Activated CD4-positive, alpha-beta T cell treated with anti-CD3 and anti-CD28 coated beads for 36 hours (primary cell): ENCODE data around the gene BCAS1. TPM values are rescaled to one million over a fixed set of nuclear protein-coding genes. Genes with fewer than 3 reads are reported as not detected.

Source experiments
- ATAC-seq: fragments of 200-7000 bp; cut with Tn5 transposase; one replicate; pipeline ENCODE4 v1.10.0; 2021; ENCODE audit warnings: mild to moderate bottlenecking, moderate library complexity
- CTCF ChIA-PET: fragments of 350-600 bp; sonication (Branson Sonifier 250); formaldehyde crosslinking; loops from one replicate; lab custom pipeline; 2021; ENCODE audit warnings: antibody characterized with exemption; lab: Charles Lee
- POLR2A ChIA-PET: fragments of 350-600 bp; sonication (Branson Sonifier 250); formaldehyde crosslinking; loops from one replicate; lab custom pipeline; 2021; ENCODE audit warnings: antibody characterized with exemption, inconsistent platforms; lab: Charles Lee
- DNase-seq: peaks from one replicate; pipeline ENCODE4 v3.0.0-alpha.2; 2020
- H3K27ac Mint-ChIP-seq: one replicate; pipeline ENCODE4 v1.8.0; 2021; ENCODE audit warnings: mixed read lengths
- H3K27me3 Mint-ChIP-seq: one replicate; pipeline ENCODE4 v1.8.0; 2021; ENCODE audit warnings: mixed read lengths
- H3K36me3 Mint-ChIP-seq: one replicate; pipeline ENCODE4 v1.8.0; 2021; ENCODE audit warnings: low read depth, mixed read lengths
- H3K4me1 Mint-ChIP-seq: one replicate; pipeline ENCODE4 v1.8.0; 2021; ENCODE audit warnings: mixed read lengths
- H3K4me3 Mint-ChIP-seq: one replicate; pipeline ENCODE4 v1.8.0; 2021; ENCODE audit warnings: mild to moderate bottlenecking, moderate library complexity, mixed read lengths
- H3K9me3 Mint-ChIP-seq: one replicate; pipeline ENCODE4 v1.8.0; 2021; ENCODE audit warnings: low read depth, mixed read lengths
- intact Hi-C, 2 experiments: fragments of 100-400 bp; cut with DNase I in 1 of 2; cut with micrococcal nuclease in 1 of 2; formaldehyde crosslinking; loops; one replicate each; pipeline versions ENCODE4 v1.14.2 to v1.15.1; 2022 to 2024; cut with DNase I, micrococcal nuclease
- total RNA-seq, 2 experiments: library from RNA; stranded (reverse); gene quantifications; one replicate each; pipeline ENCODE4 v1.2.3, GENCODE V29; 2021

BCAS1 gene
- total RNA-seq, 2 experiments from 2014 or later, result 0.09 to 0.14 TPM

GRCh38 chr20:54102543-54102942 lies 32.1 kb upstream of the BCAS1 start:
- no peaks in the 10 kb centered on the region for H3K36me3 Mint-ChIP-seq
- POLR2A ChIA-PET, result no interaction called here
- peaks cover 5% of the 10 kb centered on the region for H3K4me1 Mint-ChIP-seq
- intact Hi-C loops, result no loop called here
- CTCF ChIA-PET, result interaction anchor here (0.6 to 11.6 kb wide), 10 partner anchors 9 to 545 kb away, joined by 3 to 88 read pairs (median 14); partner anchors contain the start of genes CYP24A1 and PFDN4
- ATAC-seq (no peak), DNase-seq (no peak)
- no peak overlapping the region for H3K4me3 Mint-ChIP-seq
- H3K27me3 Mint-ChIP-seq, result peaks cover 10% of the 10 kb centered on the region
- no peak overlapping the region for H3K27ac Mint-ChIP-seq
- no peaks in the 10 kb centered on the region for H3K9me3 Mint-ChIP-seq

DNA sequence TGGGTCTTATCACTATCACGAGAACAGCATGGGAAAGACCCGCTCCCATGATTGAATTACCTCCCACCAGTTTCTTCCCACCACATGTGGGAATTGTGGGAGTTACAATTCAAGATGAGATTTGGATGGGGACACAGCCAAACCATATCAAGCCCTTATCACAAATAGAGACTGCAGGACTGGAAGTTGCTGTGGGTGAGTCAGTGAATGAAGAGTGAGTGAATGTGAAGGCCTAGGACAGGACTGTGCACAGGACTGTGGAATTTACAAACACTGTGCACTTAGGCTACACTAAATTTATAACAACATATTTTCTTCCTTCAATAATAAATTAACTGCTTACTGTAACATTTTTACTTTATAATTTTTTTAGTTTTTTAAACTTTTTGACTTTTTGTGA lies 30.2 kb upstream of the BCAS1 start:
- Mint-ChIP-seq H3K36me3 (no peaks in the 10 kb centered on the region), H3K27ac (no peak overlapping the region), H3K9me3 (no peaks in the 10 kb centered on the region), H3K27me3 (peaks cover 7% of the 10 kb centered on the region), H3K4me1 (peaks cover 5% of the 10 kb centered on the region), H3K4me3 (no peak overlapping the region)
- DNase-seq, result no peak
- CTCF ChIA-PET, result interaction anchor here (0.7 to 11.6 kb wide), 3 partner anchors 10 to 98 kb away, joined by 3 to 88 read pairs (median 3); no protein-coding TSS in a partner anchor
- intact Hi-C loops, result no loop called here
- POLR2A ChIA-PET, result no interaction called here
- ATAC-seq, result no peak

GRCh38 chr20:54099894-54100293 lies 29.5 kb upstream of the BCAS1 start:
- Mint-ChIP-seq H3K27ac (no peak overlapping the region), H3K36me3 (no peaks in the 10 kb centered on the region), H3K4me3 (no peak overlapping the region), H3K27me3 (peaks cover 7% of the 10 kb centered on the region), H3K9me3 (no peaks in the 10 kb centered on the region), H3K4me1 (peaks cover 2% of the 10 kb centered on the region)
- DNase-seq (no peak), ATAC-seq (no peak)
- ChIA-PET POLR2A (no interaction called here), CTCF (interaction anchor here (0.9 to 11.6 kb wide), 3 partner anchors 10 to 99 kb away, joined by 4 to 88 read pairs (median 4); no protein-coding TSS in a partner anchor)
- intact Hi-C loops, result no loop called here

DNA sequence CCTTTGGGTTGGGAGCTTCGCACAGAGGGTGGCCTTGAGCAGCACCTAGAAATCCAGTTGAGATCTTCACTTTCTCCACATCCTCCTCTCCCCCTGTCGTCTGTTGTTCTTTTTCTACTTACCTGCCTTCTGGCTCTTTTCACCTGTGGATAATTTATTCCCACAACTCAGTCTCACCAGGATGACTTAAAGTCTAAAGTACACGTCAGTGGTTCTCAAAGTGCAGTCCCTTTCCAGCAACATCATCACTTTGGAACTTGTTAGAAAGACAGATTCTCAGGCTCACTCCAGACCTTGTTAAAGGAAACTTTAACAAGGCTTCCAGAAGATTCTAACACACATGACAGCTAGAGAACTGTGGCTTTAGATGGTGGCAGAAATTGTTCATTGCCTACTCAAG lies 27.7 kb upstream of the BCAS1 start:
- Mint-ChIP-seq H3K36me3 (no peaks in the 10 kb centered on the region), H3K9me3 (no peaks in the 10 kb centered on the region), H3K4me3 (no peak overlapping the region), H3K27ac (no peak overlapping the region), H3K27me3 (no peaks in the 10 kb centered on the region), H3K4me1 (no peaks in the 10 kb centered on the region)
- ATAC-seq (no peak), DNase-seq (no peak)
- POLR2A ChIA-PET, result no interaction called here
- intact Hi-C loops, result no loop called here
- CTCF ChIA-PET, result interaction anchor here (11.6 kb wide), 1 partner anchor 101 kb away, joined by 88 read pairs; no protein-coding TSS in a partner anchor

- POLR2A ChIA-PET, result no interaction called here
- no peak for ATAC-seq
- no peak overlapping the region for H3K27ac Mint-ChIP-seq
Measured at GRCh38 chr20:54097236-54097529, 26.8 kb upstream of the BCAS1 start.

DNA sequence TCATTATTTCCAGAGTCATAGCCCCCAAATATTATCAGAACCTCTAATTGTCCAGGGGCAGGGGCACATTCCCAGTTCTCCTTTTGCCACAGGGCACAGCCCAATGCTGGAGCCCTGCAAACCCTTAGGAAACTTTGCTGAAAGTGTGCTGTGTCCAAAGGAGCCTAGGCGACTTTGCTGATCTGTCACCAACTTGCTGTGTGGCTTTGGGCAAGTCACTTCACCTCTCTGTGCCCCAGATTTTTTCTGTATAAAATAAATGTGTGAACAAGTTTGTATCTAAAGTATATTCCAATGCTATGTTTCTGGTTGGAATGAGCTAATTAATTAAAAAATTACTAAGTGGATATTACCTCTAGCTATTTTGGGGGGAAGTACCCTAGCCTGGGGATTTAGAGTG lies 25.4 kb upstream of the BCAS1 start:
- no peaks in the 10 kb centered on the region for H3K27me3 Mint-ChIP-seq
- ChIA-PET CTCF (interaction anchor here (0.6 to 11.6 kb wide), 5 partner anchors 9 to 300 kb away, joined by 3 to 88 read pairs (median 4); no protein-coding TSS in a partner anchor), POLR2A (no interaction called here)
- DNase-seq, result no peak
- ATAC-seq, result no peak
- H3K36me3 Mint-ChIP-seq, result no peaks in the 10 kb centered on the region
- no peaks in the 10 kb centered on the region for H3K9me3 Mint-ChIP-seq
- no peak overlapping the region for H3K4me3 Mint-ChIP-seq
- no peaks in the 10 kb centered on the region for H3K4me1 Mint-ChIP-seq
- H3K27ac Mint-ChIP-seq, result no peak overlapping the region
- intact Hi-C loops, result loop anchor here (1.0 to 2.0 kb wide), 3 partner anchors 103 to 551 kb away; no protein-coding TSS in a partner anchor

More at GRCh38 chr20:54097236-54097529, 26.8 kb upstream of the BCAS1 start:
- Mint-ChIP-seq H3K36me3 (no peaks in the 10 kb centered on the region), H3K4me1 (no peaks in the 10 kb centered on the region), H3K27me3 (no peaks in the 10 kb centered on the region), H3K9me3 (no peaks in the 10 kb centered on the region), H3K4me3 (no peak overlapping the region)
- intact Hi-C loops, result loop anchor here in 1 of 2 experiments (2.0 kb wide), 1 partner anchor 550 kb away; no protein-coding TSS in a partner anchor
- DNase-seq, result no peak
- CTCF ChIA-PET, result interaction anchor here (0.8 to 11.6 kb wide), 7 partner anchors 9 to 560 kb away, joined by 3 to 88 read pairs (median 8); partner anchors contain the start of gene PFDN4

DNA sequence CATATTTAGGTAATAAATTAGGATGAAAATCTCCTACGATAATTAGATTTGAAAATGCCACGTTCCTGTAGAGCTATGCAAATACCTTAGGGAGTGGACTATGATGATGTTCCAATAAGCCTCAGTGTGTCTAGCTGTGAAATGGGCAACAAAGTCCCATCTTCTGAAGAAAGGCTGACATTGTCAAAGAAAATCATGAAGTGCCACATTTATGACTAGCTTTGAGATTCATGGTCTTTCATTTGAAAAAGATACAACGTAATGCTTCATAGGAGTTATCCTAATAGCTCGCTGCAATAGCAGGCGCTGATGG lies 23.8 kb upstream of the BCAS1 start:
- H3K4me3 Mint-ChIP-seq, result no peak overlapping the region
- ChIA-PET CTCF (interaction anchor here (1.0 to 11.6 kb wide), 5 partner anchors 9 to 114 kb away, joined by 3 to 88 read pairs (median 3); partner anchors contain the start of gene PFDN4), POLR2A (no interaction called here)
- no peaks in the 10 kb centered on the region for H3K36me3 Mint-ChIP-seq
- H3K9me3 Mint-ChIP-seq, result no peaks in the 10 kb centered on the region
- intact Hi-C loops, result no loop called here
- DNase-seq (no peak), ATAC-seq (no peak)
- no peak overlapping the region for H3K27ac Mint-ChIP-seq
- no peaks in the 10 kb centered on the region for H3K4me1 Mint-ChIP-seq
- H3K27me3 Mint-ChIP-seq, result no peaks in the 10 kb centered on the region

DNA sequence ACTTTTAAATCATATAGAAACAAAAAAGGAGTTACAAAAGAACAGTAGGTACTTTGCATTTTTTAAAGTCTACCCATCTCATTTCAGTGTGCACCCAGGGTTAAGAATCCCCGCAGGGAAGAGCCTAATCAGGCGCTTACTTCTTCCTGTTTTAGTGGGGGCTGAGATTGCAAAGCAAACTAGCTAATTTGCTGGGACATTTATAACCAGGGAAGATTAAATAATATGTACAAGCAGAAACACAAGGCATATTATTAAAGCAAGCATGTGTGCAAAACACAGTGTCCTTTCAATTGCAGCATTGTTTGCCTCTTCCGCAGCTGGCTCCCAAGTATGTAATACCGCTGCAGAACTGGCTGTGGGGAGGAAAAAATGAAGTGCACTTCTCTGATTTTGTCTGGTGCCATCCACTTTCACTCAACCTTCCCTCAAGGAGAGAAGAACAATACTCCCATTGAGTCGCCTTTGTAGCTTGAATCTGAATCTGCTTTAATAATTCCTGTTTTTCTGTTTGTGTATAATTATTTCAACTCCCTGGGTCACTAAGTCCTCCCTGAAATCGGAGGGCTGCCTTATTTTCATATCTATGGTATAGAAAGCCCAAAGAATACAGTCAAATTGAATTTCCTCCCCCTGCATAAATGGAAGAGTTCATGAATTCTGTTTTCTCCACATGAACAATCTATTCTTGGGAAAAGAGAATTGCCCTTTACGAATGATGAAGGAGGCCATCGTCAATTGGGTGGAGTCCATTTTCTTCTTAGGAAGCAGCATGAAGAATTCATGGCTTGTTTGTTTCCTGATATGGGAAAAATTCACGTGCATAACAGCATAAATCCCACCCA lies 23.3 kb upstream of the BCAS1 start:
- H3K27me3 Mint-ChIP-seq, result no peaks in the 10 kb centered on the region
- DNase-seq (no peak), ATAC-seq (no peak)
- POLR2A ChIA-PET, result no interaction called here
- CTCF ChIA-PET, result interaction anchor here (1.0 to 11.6 kb wide), 3 partner anchors 9 to 115 kb away, joined by 3 to 88 read pairs (median 5); partner anchors contain the start of gene PFDN4
- intact Hi-C loops, result no loop called here
- no peaks in the 10 kb centered on the region for H3K9me3 Mint-ChIP-seq
- no peaks in the 10 kb centered on the region for H3K36me3 Mint-ChIP-seq
- H3K27ac Mint-ChIP-seq, result no peak overlapping the region
- H3K4me1 Mint-ChIP-seq, result no peaks in the 10 kb centered on the region
- H3K4me3 Mint-ChIP-seq, result no peak overlapping the region

GRCh38 chr20:54092021-54092420 lies 21.6 kb upstream of the BCAS1 start:
- no peak overlapping the region for H3K4me3 Mint-ChIP-seq
- H3K27me3 Mint-ChIP-seq, result no peaks in the 10 kb centered on the region
- intact Hi-C loops, result no loop called here

DNA sequence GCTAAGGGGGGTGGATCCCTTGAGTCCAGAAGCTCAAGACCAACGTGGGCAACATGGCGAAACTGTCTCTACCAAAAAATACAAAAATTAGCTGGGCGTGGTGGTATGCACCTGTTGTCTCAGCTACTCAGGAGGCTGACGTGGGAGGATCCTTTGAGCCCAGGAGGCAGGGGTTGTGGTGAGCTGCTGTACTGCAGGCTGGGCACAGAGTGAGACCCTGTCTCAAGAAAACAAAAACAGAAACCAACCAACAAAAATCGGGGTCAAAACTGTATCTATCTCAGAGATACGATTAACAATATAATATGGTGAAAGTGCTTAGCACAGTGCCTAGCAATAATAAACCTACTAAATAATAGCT lies 20.7 kb upstream of the BCAS1 start:
- POLR2A ChIA-PET, result no interaction called here
- DNase-seq, result no peak
- Mint-ChIP-seq H3K27me3 (no peaks in the 10 kb centered on the region), H3K4me3 (no peak overlapping the region), H3K4me1 (no peaks in the 10 kb centered on the region), H3K27ac (no peak overlapping the region), H3K9me3 (no peaks in the 10 kb centered on the region), H3K36me3 (no peaks in the 10 kb centered on the region)
- intact Hi-C loops, result no loop called here
- no peak for ATAC-seq
- CTCF ChIA-PET, result interaction anchor here (0.6 to 11.6 kb wide), 4 partner anchors 11 to 1138 kb away, joined by 3 to 88 read pairs (median 10); no protein-coding TSS in a partner anchor

More at GRCh38 chr20:54092021-54092420, 21.6 kb upstream of the BCAS1 start:
- Mint-ChIP-seq H3K36me3 (no peaks in the 10 kb centered on the region), H3K9me3 (no peaks in the 10 kb centered on the region), H3K4me1 (no peaks in the 10 kb centered on the region), H3K27ac (no peak overlapping the region)
- ChIA-PET CTCF (interaction anchor here (0.6 to 11.6 kb wide), 4 partner anchors 10 to 107 kb away, joined by 3 to 88 read pairs (median 3); no protein-coding TSS in a partner anchor), POLR2A (no interaction called here)
- no peak for DNase-seq
- ATAC-seq, result no peak

DNA sequence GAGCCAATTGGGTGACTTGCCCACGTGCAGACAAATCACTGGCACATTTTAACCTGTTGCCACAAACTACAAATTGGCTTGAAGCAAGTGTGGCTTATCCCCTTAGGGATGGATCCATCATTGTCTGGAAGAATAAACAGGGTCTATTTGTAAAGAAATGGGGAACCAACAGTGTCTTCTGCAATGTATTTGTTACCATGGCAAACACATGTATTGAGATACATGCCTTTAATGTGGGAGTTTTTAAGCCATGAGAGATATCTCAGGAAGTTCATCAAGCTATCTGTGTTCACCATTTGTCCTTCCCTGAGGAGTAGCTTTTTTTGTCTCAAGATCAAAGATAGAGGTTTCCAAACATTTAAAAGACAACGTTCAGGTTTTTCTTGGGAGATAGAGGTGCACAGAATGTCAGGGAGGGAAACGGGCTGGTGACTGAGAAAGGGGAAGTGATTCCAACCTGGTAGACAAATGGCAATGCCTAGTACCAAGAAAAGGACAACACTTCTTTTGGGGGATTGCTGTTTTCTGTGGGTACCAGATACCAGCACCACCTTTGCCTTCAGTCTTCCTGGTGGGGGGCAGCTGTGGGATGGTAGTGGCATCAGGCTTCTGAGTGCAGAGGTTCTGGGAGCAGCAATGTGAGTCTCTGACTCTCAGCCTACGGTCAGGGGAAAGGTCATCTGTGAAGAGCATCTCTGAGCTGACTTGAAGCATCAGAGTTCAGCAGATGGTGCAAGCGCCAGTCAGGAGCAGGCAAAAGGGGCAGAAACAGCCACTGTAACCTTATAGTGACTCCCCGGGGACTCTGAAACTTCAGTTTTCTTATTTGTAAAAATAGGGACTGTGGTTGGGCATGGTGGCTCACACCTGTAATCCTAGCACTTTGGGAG lies 20.1 kb upstream of the BCAS1 start:
- no peak for ATAC-seq
- CTCF ChIA-PET, result interaction anchor here (1.0 to 11.6 kb wide), 4 partner anchors 9 to 108 kb away, joined by 3 to 88 read pairs (median 10); no protein-coding TSS in a partner anchor
- DNase-seq, result no peak
- H3K27me3 Mint-ChIP-seq, result no peaks in the 10 kb centered on the region
- no peaks in the 10 kb centered on the region for H3K4me1 Mint-ChIP-seq
- H3K4me3 Mint-ChIP-seq, result no peak overlapping the region
- no peaks in the 10 kb centered on the region for H3K9me3 Mint-ChIP-seq
- H3K27ac Mint-ChIP-seq, result no peak overlapping the region
- intact Hi-C loops, result no loop called here
- POLR2A ChIA-PET, result no interaction called here
- H3K36me3 Mint-ChIP-seq, result no peaks in the 10 kb centered on the region
